WERI-Rb-1 (cell line): ENCODE measurements around the gene UBR7.

Experiments used
- DNase-seq: peaks from one replicate; pipeline ENCODE4 v3.0.0-alpha.2; 2020
- H3K27ac ChIP-seq: fragments of 250-450 bp; sonication (Bioruptor Pico); 2 replicates; pipeline ENCODE4 v1.5.1; 2020; ENCODE audit warnings: mild to moderate bottlenecking, moderate library complexity
- H3K27me3 ChIP-seq: fragments of 250-450 bp; sonication (Bioruptor Pico); 2 replicates; pipeline ENCODE4 v1.5.1; 2021; ENCODE audit warnings: mild to moderate bottlenecking, low read depth, moderate library complexity; ENCODE audit not compliant: insufficient read depth, severe bottlenecking
- H3K36me3 ChIP-seq: fragments of 250-450 bp; sonication (Bioruptor Pico); 2 replicates; pipeline ENCODE4 v1.5.1; 2020; ENCODE audit warnings: mild to moderate bottlenecking, moderate library complexity
- H3K4me3 ChIP-seq: 2 replicates; pipeline ENCODE4 v1.5.1; 2011; ENCODE audit warnings: low read depth, mild to moderate bottlenecking, control low read depth, low read length
- H3K9me3 ChIP-seq: fragments of 250-450 bp; sonication (Bioruptor Pico); 2 replicates; pipeline ENCODE4 v1.5.1; 2021; ENCODE audit warnings: mild to moderate bottlenecking, moderate library complexity; ENCODE audit not compliant: severe bottlenecking
- TF ChIP-seq, protein P1 (sequence below): IDR thresholded peaks from 2 replicates; pipeline ENCODE4 v1.5.1; 2011; ENCODE audit warnings: low read depth, mild to moderate bottlenecking, control low read depth, inconsistent platforms, low read length

UBR7 gene

DNA sequence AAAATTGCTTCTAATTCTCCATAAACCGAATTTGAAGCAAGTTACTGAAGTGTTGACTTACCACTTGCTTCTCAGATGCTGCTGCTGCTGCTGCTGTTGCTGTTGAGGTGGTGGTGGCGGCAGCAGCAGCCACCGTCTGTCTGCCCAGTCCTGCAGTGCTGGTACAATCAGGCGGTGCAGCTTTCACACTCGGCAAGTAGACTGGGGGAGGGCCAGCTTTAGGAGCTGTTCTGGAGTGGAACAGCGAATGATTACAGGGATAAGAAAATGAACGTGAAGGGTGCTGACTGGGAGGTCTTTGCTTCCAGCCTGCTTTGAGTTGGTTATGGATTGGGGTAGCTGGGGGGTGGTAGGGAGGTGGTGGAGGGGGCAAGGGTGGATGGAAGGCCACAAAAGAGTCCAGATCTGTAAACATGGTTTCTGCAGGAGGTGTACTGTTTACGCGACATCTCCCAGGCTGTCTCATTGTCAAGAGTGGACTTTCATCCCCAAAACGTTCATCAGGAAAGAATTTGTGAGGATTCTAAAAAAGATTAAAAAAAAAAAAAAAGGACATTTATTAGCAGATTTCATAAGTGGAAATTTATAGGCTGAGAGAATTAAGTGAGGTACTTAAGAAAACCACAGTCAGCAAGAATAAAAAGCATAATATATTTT, 38.8 kb downstream of the UBR7 start:
- no peak for DNase-seq
- Histone ChIP-seq H3K36me3 (peaks cover 41% of the 10 kb centered on the region), H3K4me3 (no peak overlapping the region), H3K27ac (no peak overlapping the region), H3K9me3 (no peaks in the 10 kb centered on the region), H3K27me3 (no peaks in the 10 kb centered on the region)
- TF ChIP-seq, protein P1, sequence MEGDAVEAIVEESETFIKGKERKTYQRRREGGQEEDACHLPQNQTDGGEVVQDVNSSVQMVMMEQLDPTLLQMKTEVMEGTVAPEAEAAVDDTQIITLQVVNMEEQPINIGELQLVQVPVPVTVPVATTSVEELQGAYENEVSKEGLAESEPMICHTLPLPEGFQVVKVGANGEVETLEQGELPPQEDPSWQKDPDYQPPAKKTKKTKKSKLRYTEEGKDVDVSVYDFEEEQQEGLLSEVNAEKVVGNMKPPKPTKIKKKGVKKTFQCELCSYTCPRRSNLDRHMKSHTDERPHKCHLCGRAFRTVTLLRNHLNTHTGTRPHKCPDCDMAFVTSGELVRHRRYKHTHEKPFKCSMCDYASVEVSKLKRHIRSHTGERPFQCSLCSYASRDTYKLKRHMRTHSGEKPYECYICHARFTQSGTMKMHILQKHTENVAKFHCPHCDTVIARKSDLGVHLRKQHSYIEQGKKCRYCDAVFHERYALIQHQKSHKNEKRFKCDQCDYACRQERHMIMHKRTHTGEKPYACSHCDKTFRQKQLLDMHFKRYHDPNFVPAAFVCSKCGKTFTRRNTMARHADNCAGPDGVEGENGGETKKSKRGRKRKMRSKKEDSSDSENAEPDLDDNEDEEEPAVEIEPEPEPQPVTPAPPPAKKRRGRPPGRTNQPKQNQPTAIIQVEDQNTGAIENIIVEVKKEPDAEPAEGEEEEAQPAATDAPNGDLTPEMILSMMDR: no peak

DNA sequence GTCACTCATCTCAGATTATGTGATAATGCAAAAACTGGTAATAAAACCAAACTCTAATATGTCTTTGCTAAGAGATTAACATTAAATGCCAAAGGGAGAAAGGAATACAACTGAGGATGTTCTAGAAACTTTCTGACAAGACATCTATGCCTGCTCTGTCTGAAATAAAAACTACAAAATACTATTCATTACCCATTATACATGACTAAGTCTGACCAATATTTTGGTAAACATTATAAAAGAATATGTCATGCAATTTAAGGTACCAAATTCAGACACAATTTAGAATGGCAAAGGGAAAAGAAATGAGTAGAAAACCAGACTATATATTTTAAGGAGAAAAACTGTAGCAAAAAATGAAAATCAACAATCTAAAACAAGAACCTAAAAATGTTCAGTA, 39.5 kb downstream of the UBR7 start:
- TF ChIP-seq, protein P1: no peak
- Histone ChIP-seq H3K27me3 (no peaks in the 10 kb centered on the region), H3K9me3 (no peaks in the 10 kb centered on the region), H3K36me3 (peaks cover 45% of the 10 kb centered on the region), H3K4me3 (no peak overlapping the region), H3K27ac (no peak overlapping the region)
- no peak for DNase-seq

DNA sequence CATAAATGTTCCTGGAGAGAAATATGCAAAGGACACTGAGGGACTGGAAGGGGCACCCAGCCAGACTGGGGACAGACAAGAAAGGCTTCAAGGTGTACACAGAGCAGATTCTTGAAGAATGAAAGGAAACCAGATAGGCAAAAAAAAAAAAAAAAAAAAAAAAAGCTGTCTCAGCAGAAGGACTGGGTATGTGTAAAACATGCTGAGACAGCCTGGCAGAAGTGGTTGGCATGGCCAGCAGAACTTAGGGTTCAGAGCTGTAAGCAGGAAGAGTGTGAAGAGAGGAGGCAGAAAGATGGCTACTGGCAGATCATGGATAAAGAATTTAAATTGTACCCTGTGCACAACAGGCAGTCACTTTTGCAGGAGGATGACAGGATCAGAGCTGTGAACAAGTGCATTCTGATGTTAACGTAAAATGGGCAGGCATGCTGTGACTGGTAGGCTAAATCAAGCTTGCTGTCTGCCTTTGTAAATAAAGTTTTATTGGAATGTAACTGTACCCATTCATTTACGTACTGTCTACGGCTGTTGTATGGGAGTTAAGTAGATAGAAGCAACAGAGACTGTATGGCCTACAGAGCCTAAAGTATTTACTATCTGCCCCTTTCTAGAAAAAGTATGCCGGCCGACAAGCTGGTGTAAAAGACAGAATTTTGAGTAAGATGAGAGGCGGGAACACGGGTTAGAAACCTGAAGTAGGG, 42.2 kb downstream of the UBR7 start:
- Histone ChIP-seq H3K4me3 (no peak overlapping the region), H3K36me3 (peaks cover 27% of the 10 kb centered on the region), H3K9me3 (no peaks in the 10 kb centered on the region), H3K27ac (no peak overlapping the region), H3K27me3 (no peaks in the 10 kb centered on the region)
- TF ChIP-seq, protein P1: no peak
- no peak for DNase-seq

DNA sequence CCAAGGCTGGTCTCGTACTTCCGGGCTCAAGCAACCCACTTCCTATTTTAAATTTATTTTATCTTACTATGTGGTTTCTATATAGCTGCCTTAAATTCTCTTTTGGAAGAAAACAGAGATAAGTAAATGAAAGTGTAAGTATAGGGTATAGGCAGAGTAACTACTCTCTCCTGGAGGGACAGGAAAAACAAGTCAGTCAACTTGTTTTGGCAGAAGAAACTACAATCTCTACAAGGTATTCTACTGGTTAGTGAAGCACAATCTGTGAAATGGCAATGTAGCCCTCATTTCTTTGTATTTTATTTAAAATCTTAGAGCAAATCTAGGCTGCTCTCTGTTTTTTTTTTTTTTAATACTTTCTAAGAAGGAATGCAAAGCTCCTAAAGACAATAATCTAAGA, 55.4 kb downstream of the UBR7 start:
- Histone ChIP-seq H3K9me3 (no peaks in the 10 kb centered on the region), H3K27ac (no peak overlapping the region), H3K27me3 (no peaks in the 10 kb centered on the region), H3K36me3 (peaks cover 26% of the 10 kb centered on the region), H3K4me3 (no peak overlapping the region)
- no peak for DNase-seq
- TF ChIP-seq, protein P1: no peak

DNA sequence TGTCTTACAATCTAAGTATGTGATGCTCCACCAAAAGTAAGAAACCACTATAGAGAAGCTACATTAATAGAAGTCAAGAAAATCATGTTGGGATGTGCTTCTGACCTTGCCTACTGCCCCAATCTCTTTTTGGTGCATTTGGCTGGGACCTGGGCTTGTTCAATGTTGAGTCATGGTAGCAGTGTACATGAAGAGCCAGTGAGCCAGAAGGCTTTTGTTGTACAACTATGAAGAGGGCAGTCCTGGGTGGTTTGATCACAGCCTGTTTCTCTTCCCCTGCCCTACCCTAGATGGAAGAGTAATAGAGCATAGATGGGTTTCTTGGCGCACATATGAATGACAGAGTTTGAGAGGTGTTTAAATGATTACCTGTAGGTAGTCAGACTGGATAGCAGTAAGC, 56.4 kb downstream of the UBR7 start:
- H3K27ac ChIP-seq: no peak overlapping the region
- peaks cover 26% of the 10 kb centered on the region for H3K36me3 ChIP-seq
- DNase-seq: no peak
- TF ChIP-seq, protein P1: no peak
- no peaks in the 10 kb centered on the region for H3K9me3 ChIP-seq
- H3K27me3 ChIP-seq: no peaks in the 10 kb centered on the region
- no peak overlapping the region for H3K4me3 ChIP-seq

DNA sequence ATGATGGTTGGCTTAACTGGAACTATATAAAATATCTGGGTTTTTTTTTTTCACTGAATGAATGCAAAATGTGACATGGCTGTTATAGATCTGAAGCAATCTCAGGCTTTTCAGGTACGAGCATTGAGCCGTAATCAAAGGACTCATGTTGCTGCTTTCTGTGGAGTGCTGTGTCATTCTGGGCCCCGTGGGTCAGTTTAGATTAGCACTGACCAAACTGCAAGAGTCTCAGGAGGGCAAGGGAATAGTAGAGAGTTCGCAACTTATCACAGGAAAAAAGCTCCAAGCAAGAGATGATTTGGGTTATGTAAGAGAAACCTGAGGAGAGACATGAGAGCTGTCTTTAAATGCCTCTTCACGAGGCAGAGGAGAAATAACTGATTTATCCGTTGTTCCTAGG, 59.1 kb downstream of the UBR7 start:
- H3K4me3 ChIP-seq: no peak overlapping the region
- H3K9me3 ChIP-seq: no peaks in the 10 kb centered on the region
- H3K27me3 ChIP-seq: no peaks in the 10 kb centered on the region
- no peak for DNase-seq
- TF ChIP-seq, protein P1: no peak
- H3K36me3 ChIP-seq: peaks cover 22% of the 10 kb centered on the region
- no peak overlapping the region for H3K27ac ChIP-seq
